ACHN (cell line): ENCODE data around the gene PABPN1.
"Not testable (repeated sequence)": the region's sequence is repeated elsewhere in the genome, so short reads cannot be mapped to it uniquely, and the experiment has no call there.

ENCODE experiments used
- DNase-seq: peaks from one replicate; pipeline ENCODE4 v3.0.0-alpha.2; 2015
- in situ Hi-C: cut with HindIII; loops from 2 replicates; pipeline ENCODE4 v1.10.0; 2017; ENCODE audit warnings: low sequenced_read_pairs, low pct_ligation_motif_present, low pct_unique_long_range_greater_than_20kb

PABPN1 gene

DNA sequence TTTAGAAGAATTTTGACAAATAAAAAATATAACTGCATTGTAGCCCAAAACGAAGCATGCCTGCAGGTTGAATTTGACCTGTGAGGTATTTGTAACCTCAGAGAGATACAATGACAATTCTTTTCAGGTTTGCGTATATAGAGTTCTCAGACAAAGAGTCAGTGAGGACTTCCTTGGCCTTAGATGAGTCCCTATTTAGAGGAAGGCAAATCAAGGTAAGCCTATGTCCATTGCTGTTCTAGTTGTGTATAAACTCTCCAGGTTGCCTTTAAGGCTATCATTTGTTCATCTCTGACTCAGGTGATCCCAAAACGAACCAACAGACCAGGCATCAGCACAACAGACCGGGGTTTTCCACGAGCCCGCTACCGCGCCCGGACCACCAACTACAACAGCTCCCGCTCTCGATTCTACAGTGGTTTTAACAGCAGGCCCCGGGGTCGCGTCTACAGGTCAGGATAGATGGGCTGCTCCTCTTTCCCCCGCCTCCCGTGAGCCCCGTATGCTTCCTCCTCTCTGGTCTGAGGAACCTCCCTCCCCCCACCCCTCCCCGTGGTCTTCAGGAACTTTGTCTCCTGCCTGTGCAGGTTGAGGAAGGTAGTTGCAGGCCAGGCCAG is 2.7 kb downstream of the PABPN1 start:
- no peak for DNase-seq
- in situ Hi-C loops, result no loop called here

GRCh38 chr14:23324455-23324846 is 3.2 kb downstream of the PABPN1 start:
- in situ Hi-C loops, result no loop called here

GRCh38 chr14:23324993-23325392 is 3.7 kb downstream of the PABPN1 start:
- in situ Hi-C loops, result no loop called here
- DNase-seq, result no peak

More at GRCh38 chr14:23324455-23324846, 3.2 kb downstream of the PABPN1 start:
- no peak for DNase-seq

- in situ Hi-C loops, DNase-seq: not testable (repeated sequence)
Observed at GRCh38 chr14:23325746-23326145, 4.5 kb downstream of the PABPN1 start.

DNA sequence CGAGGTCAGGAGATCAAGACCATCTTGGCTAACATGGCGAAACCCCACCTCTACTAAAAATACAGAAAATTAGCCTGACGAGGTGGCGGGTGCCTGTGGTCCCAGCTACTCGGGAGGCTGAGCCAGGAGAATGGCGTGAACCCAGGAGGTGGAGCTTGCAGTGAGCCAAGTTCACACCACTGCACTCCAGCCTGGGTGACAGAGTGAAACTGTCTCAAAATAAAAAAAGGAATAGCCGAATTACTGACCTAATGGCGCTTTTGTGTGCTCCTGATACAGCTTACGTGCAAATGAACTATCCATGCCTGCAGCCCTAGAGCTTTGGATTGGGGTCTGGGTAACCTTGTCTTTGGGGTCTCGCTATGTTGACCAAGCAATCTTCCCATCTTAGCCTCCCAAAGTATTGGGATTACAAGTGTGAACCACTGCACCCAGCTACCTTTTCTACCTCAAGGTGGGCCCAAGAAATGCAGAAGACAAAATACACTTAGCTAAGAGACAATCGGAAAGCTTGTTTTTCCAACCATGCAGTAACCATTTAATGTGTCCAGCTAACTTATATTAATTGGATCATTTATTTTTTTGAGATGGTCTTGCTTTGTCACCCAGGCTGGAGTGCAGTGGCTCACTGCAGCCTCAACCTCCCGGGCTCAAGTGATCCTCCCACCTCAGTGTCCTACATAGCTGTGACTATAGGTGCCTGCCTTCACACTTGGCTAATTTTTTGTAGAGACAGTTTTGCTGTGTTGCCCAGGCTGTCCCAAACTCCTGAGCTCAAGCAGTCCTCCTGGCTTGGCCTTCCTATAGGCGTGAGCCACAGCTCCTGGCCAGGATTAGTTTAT is 5.5 kb downstream of the PABPN1 start:
- no peak for DNase-seq
- in situ Hi-C loops, result no loop called here

DNA sequence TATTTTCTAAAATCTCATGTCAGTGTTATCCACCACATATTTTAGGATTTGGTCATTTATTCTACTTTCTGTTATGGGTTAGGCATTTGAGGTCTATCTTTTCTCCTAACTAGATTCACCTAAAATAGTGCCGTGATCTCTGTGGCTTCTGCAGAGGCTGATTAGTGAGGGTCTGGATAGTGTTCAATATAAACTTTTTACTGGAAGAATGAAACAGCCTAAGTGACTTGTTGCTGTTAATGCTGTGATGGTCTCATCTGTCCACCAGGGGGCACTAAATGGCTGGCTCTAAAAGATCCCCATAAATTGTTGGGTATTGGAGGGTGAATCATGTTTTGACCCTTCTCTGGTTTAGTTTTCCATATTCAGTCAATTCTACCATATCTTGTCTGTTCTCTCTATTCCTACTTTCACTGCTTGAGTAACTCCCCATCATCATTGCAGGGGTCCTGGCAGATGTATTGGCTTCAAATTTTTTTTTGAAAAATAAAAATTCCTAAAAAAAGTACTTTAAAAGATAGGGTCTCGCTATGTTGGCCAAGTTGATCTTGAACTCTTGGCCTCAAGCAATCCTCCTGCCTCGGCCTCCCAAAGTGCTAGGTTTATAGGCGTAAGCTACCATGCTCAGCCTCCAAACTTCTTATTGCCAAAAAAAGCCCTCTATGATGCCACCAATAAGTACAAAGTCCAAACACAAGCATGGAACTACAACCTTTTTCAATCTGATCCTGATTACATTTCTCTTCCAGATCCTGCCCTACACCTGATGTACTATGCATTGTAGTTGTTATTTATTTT is 6.9 kb downstream of the PABPN1 start:
- in situ Hi-C loops, result no loop called here
- DNase-seq, result peak; percentile 66

DNA sequence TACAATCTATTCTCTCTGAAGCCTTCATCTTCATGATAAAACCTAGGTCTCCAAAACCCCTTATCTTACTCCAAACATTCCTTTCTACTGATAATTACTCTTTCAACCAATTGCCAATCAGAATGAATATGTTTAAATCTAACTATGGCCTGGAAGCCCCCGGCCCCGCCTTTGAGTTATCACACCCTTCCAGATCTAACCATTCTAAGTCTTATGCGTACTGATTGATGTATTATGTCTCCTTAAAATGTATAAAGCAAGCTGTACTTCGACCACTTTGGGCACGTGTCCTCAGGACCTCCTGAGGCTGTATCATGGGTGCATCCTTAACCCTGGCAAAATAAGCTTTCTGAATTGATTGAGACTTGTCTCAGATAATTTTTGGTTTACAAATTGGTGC is 14.4 kb downstream of the PABPN1 start:
- in situ Hi-C loops, result no loop called here
- DNase-seq, result no peak

- DNase-seq, result no peak
- in situ Hi-C loops, result no loop called here
Observed at GRCh38 chr14:23339506-23340268, 18.4 kb downstream of the PABPN1 start.

DNA sequence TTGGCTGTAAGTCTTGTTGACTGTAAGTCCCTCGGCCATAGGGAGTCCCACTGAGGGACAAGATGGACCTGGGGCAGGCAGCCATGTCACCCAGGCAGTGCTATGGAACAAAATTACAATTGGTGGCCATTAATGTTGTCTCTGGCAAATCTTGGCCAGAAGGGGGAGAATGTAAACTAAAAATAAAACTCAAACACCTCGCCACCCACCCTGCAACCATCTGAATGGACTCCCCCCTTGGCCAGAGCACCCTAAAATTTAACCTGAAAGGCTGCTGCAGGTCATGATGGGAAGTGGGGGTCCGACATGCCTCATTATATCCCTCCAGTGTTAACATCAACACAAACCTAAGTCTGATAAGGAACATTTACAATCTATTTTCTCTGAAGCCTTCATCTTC is 23.2 kb downstream of the PABPN1 start:
- in situ Hi-C loops, result no loop called here
- no peak for DNase-seq

DNA sequence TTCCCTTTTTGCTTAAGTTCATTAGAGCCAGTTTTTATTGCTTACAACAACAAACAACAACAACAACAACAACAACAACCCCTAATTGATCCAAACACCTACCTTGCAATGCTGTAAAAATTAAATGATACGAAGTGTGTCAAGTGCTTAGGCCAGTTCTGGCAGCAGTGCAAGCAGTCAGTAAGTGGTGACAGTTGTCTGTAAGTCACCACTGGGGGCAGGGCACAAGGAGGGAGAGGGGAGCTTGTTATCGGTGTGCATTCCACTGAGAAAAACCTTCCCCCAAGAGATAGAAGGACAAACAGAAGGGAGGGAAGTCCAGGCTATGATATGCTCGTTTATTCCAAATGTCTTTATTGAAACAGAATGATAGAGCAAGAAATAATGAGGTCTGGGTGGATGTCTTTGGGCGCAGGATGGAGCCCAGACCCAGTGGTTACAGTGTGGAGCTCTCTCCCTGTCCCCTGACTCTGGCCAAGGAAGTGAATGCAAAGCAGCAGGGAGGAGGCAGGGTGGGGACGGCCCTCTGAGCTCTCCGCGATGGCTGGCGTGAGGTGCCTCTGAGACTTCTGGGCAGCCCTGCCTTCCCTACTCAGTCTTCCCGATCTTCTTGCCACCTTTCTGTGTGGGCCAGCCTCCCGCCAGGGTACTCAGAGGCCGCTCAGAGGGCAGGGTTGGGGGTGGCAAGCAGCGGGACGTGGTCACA is 24.9 kb downstream of the PABPN1 start:
- no peak for DNase-seq
- in situ Hi-C loops, result no loop called here

DNA sequence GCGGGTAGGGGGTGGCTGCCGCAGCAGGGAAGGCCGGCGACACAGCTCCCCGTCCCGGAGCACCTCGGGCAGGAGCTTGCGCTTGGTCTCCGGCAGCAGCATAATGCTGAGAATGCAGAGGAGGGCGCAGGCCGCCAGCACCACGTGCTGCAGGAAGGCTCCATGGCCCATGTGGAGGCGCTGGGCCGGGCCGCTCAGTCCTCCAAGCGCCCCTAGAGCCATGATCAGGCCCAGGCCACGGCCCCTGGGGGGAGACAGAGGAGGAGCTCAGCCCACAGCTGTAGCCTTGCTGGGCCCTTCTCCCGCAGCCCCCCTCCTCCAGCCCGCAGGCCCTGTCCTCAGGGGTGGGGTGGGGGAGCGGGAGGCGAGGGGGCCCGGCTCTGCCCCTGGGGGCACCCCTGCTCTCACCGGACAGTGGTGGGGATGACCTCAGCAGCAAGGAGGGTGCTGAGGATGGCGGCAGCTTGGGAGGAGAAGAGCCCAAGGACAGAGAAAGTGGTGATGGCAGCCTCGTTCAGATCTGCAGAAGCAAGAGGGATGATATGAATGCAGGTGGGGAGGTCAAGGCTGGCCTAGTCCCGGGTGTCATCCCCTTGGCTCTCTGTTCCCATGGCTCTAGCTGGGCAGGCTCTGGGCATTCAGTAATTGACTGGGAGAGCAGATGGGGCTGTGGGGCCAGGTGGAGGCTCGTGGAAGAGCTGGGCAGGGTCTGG is 25.6 kb downstream of the PABPN1 start:
- DNase-seq, result no peak
- in situ Hi-C loops, result no loop called here

GRCh38 chr14:23347406-23348296 is 26.4 kb downstream of the PABPN1 start:
- no peak for DNase-seq
- in situ Hi-C loops, result no loop called here

- in situ Hi-C loops, result no loop called here
- DNase-seq, result no peak
Observed at GRCh38 chr14:23348297-23348655, 27.0 kb downstream of the PABPN1 start.

DNA sequence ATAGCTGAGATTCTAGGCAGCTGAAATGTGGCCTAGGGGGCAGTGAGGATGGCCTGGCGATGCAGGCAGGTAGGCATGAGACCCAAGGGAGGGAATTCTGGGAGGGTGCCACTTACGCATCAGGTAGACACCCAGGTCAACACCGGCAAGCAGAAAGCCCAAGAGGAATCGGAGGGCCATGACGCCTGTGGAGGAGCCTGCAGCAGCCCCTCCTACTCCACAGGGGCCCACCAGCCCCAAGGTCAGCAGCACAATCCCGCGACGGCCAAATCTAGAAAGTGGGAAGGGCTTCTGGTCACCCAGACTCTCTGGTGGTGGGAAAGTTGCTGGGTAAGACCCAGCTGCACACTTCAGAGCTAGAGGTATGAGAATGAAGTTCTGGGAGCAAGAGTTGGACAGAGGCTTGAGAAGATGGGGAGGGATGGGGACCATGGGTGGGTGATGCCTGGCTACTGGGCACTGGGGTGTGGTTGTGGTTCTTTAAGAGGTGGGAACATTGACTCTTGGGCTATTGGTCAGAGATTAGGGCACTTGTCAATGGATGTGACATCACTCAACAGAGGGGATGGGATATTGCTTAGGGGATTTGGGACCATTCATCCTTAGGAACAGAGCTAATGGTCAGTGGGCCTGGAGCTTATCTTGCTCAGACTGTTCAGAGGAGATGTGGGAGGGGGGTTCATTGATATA is 28.0 kb downstream of the PABPN1 start:
- in situ Hi-C loops, result no loop called here
- no peak for DNase-seq

GRCh38 chr14:23351681-23352505 is 30.6 kb downstream of the PABPN1 start:
- DNase-seq, result no peak

More at GRCh38 chr14:23351681-23352505, 30.6 kb downstream of the PABPN1 start:
- in situ Hi-C loops, result no loop called here
